ENCODE measurements around the gene UBE2L6. TPM values are rescaled to one million over a fixed set of nuclear protein-coding genes. Genes with fewer than 3 reads are reported as not detected.
"Not testable (repeated sequence)": the region's sequence is repeated elsewhere in the genome, so short reads cannot be mapped to it uniquely, and the experiment has no call there.

UBE2L6 gene
- polyA plus RNA-seq, 3 donors: 30.6 to 40.3 (median 34.2) TPM

GRCh38 chr11:57536947-57537619 lies 30.4 kb downstream of the UBE2L6 start, which contains the start of gene SMTNL1:
SMTNL1 (plus strand) TSS chr11:57537595; CDS start chr11:57542643, 5,048 bp downstream.
- DNase-seq: peak; percentile 27

GRCh38 chr11:57534449-57534848 lies 33.0 kb downstream of the UBE2L6 start:
- not testable (repeated sequence) for DNase-seq

- DNase-seq: peak; percentile 97
Measured at GRCh38 chr11:57530596-57531507, 36.6 kb downstream of the UBE2L6 start, which contains the start of gene TIMM10. TIMM10 (minus strand) TSS chr11:57530754; CDS start chr11:57530189, 565 bp downstream.

- no peak for DNase-seq
Measured at GRCh38 chr11:57530215-57530595, 37.3 kb downstream of the UBE2L6 start.

GRCh38 chr11:57529012-57529411 lies 38.5 kb downstream of the UBE2L6 start:
- DNase-seq: no peak

GRCh38 chr11:57527056-57527631 lies 40.3 kb downstream of the UBE2L6 start:
- peak; percentile 59 for DNase-seq

GRCh38 chr11:57523419-57523818 lies 44.1 kb downstream of the UBE2L6 start:
- no peak for DNase-seq

GRCh38 chr11:57521116-57521515 lies 46.4 kb downstream of the UBE2L6 start:
- no peak for DNase-seq

GRCh38 chr11:57516061-57516443 lies 51.4 kb downstream of the UBE2L6 start:
- DNase-seq: no peak

- peak; percentile 35 for DNase-seq
Measured at GRCh38 chr11:57515332-57516060, 52.0 kb downstream of the UBE2L6 start, which contains the start of gene SLC43A1. SLC43A1 (minus strand) TSS chr11:57515702; CDS start chr11:57514111, 1,591 bp downstream.

GRCh38 chr11:57514538-57515331 lies 52.7 kb downstream of the UBE2L6 start:
- peak; percentile 24 for DNase-seq

GRCh38 chr11:57513911-57514537 lies 53.4 kb downstream of the UBE2L6 start:
- DNase-seq: no peak

GRCh38 chr11:57513452-57513795 lies 54.0 kb downstream of the UBE2L6 start:
- no peak for DNase-seq

GRCh38 chr11:57512646-57513451 lies 54.6 kb downstream of the UBE2L6 start:
- no peak for DNase-seq

GRCh38 chr11:57511741-57512430 lies 55.6 kb downstream of the UBE2L6 start:
- no peak for DNase-seq

- no peak for DNase-seq
Measured at GRCh38 chr11:57508341-57509170, 58.9 kb downstream of the UBE2L6 start.

GRCh38 chr11:57506522-57506921 lies 61.0 kb downstream of the UBE2L6 start:
- DNase-seq: no peak

GRCh38 chr11:57504511-57504910 lies 63.0 kb downstream of the UBE2L6 start:
- DNase-seq: no peak

Measured in renal pelvis (tissue), 4 donors.